Measurements from ENCODE around the gene RGS13.

The RGS13 gene

GRCh38 chr1:192635939-192636338 is at the start of gene RGS13:
RGS13 (plus strand) TSS chr1:192636147; CDS start chr1:192644335, 8,188 bp downstream.
- no peak for DNase-seq (ENCODE audit: low read depth in 2 of 2)

GRCh38 chr1:192587386-192588266 is 48.3 kb upstream of the RGS13 start:
- no peak for DNase-seq (ENCODE audit: low read depth in 2 of 2)

- DNase-seq (ENCODE audit: low read depth in 2 of 2): no peak
Observed at GRCh38 chr1:192588546-192588945, 47.4 kb upstream of the RGS13 start.

- DNase-seq (ENCODE audit: low read depth in 2 of 2): no peak
Observed at GRCh38 chr1:192589813-192590212, 46.1 kb upstream of the RGS13 start.

GRCh38 chr1:192592517-192592916 is 43.4 kb upstream of the RGS13 start:
- DNase-seq (ENCODE audit: low read depth in 2 of 2): no peak

GRCh38 chr1:192592981-192593708 is 42.8 kb upstream of the RGS13 start:
- DNase-seq (ENCODE audit: low read depth in 2 of 2): no peak

- DNase-seq (ENCODE audit: low read depth in 2 of 2): no peak
Observed at GRCh38 chr1:192595299-192595698, 40.6 kb upstream of the RGS13 start.

- no peak for DNase-seq (ENCODE audit: low read depth in 2 of 2)
Observed at GRCh38 chr1:192598589-192598988, 37.4 kb upstream of the RGS13 start.

- no peak for DNase-seq (ENCODE audit: low read depth in 2 of 2)
Observed at GRCh38 chr1:192600275-192600674, 35.7 kb upstream of the RGS13 start.

GRCh38 chr1:192601143-192601542 is 34.8 kb upstream of the RGS13 start:
- no peak for DNase-seq (ENCODE audit: low read depth in 2 of 2)

GRCh38 chr1:192601567-192601966 is 34.4 kb upstream of the RGS13 start:
- DNase-seq (ENCODE audit: low read depth in 2 of 2): no peak

- no peak for DNase-seq (ENCODE audit: low read depth in 2 of 2)
Observed at GRCh38 chr1:192602757-192603156, 33.2 kb upstream of the RGS13 start.

GRCh38 chr1:192603218-192603787 is 32.6 kb upstream of the RGS13 start:
- DNase-seq (ENCODE audit: low read depth in 2 of 2): no peak

- no peak for DNase-seq (ENCODE audit: low read depth in 2 of 2)
Observed at GRCh38 chr1:192604979-192605620, 30.8 kb upstream of the RGS13 start.

- DNase-seq (ENCODE audit: low read depth in 2 of 2): no peak
Observed at GRCh38 chr1:192608671-192609070, 27.3 kb upstream of the RGS13 start.

- peak in 1 of 2 donors; percentile 18 for DNase-seq (ENCODE audit: low read depth in 2 of 2)
Observed at GRCh38 chr1:192609110-192610079, 26.6 kb upstream of the RGS13 start.

GRCh38 chr1:192610112-192610889 is 25.6 kb upstream of the RGS13 start:
- no peak for DNase-seq (ENCODE audit: low read depth in 2 of 2)

GRCh38 chr1:192615055-192615454 is 20.9 kb upstream of the RGS13 start:
- DNase-seq (ENCODE audit: low read depth in 2 of 2): no peak

GRCh38 chr1:192620071-192620635 is 15.8 kb upstream of the RGS13 start:
- no peak for DNase-seq (ENCODE audit: low read depth in 2 of 2)
